Trophoblast cell (in vitro differentiated cells and primary cell): ENCODE results near the gene KIF13A.

Experiments used
- DNase-seq, 2 donors: peaks; one replicate each; pipeline ENCODE4 v3.0.0-alpha.2; 2016
- H2AFZ ChIP-seq: 2 replicates; pipeline ENCODE4 v1.6.1; 2013; ENCODE audit warnings: low read length, moderate library complexity, mild to moderate bottlenecking; ENCODE audit not compliant: insufficient read depth, poor library complexity
- H2AK5ac ChIP-seq: 2 replicates; pipeline ENCODE4 v1.6.1; 2013; ENCODE audit warnings: mild to moderate bottlenecking, low read length
- H2BK120ac ChIP-seq: 2 replicates; pipeline ENCODE4 v1.6.1; 2013; ENCODE audit warnings: low read length, mild to moderate bottlenecking, moderate library complexity; ENCODE audit not compliant: insufficient read depth, poor library complexity
- H2BK12ac ChIP-seq: 2 replicates; pipeline ENCODE4 v1.6.1; 2013; ENCODE audit warnings: mild to moderate bottlenecking, low read length, moderate library complexity
- H2BK5ac ChIP-seq: 2 replicates; pipeline ENCODE4 v1.6.1; 2013; ENCODE audit warnings: low read length, low read depth, moderate library complexity, mild to moderate bottlenecking; ENCODE audit not compliant: poor library complexity
- H3K14ac ChIP-seq: 2 replicates; pipeline ENCODE4 v1.6.1; 2013; ENCODE audit warnings: mild to moderate bottlenecking, low read length
- H3K18ac ChIP-seq: 2 replicates; pipeline ENCODE4 v1.6.1; 2013; ENCODE audit warnings: mild to moderate bottlenecking, low read length
- H3K23ac ChIP-seq: 2 replicates; pipeline ENCODE4 v1.6.1; 2013; ENCODE audit warnings: low read length
- H3K27ac ChIP-seq: 2 replicates; pipeline ENCODE4 v1.5.1; 2013; ENCODE audit warnings: low read depth, mild to moderate bottlenecking, inconsistent platforms, low read length, moderate library complexity
- H3K27me3 ChIP-seq: 2 replicates; pipeline ENCODE4 v1.6.1; 2013; ENCODE audit warnings: inconsistent platforms, mild to moderate bottlenecking, low read length, moderate library complexity; ENCODE audit not compliant: insufficient read depth
- H3K36me3 ChIP-seq, 2 experiments: 1 replicate in 1 of 2; 2 replicates in 1 of 2; pipeline ENCODE4 v1.6.1; 2013; ENCODE audit warnings: low read length in 2 of 2, mild to moderate bottlenecking in 2 of 2, moderate library complexity in 1 of 2; ENCODE audit not compliant: insufficient read depth in 2 of 2, control insufficient read depth in 1 of 2
- H3K4ac ChIP-seq: 2 replicates; pipeline ENCODE4 v1.6.1; 2013; ENCODE audit warnings: low read depth, mild to moderate bottlenecking, low read length, moderate library complexity
- H3K4me1 ChIP-seq, 2 experiments: 1 replicate in 1 of 2; 2 replicates in 1 of 2; pipeline ENCODE4 v1.6.1; 2013; ENCODE audit warnings: low read length in 2 of 2, mild to moderate bottlenecking in 2 of 2, moderate library complexity in 1 of 2; ENCODE audit not compliant: insufficient read depth in 2 of 2, control insufficient read depth in 1 of 2
- H3K4me2 ChIP-seq: 2 replicates; pipeline ENCODE4 v1.6.1; 2013; ENCODE audit warnings: inconsistent platforms, mild to moderate bottlenecking, low read length, moderate library complexity
- H3K4me3 ChIP-seq: 2 replicates; pipeline ENCODE4 v1.5.1; 2013; ENCODE audit warnings: mild to moderate bottlenecking, low read depth, low read length, inconsistent platforms
- H3K79me1 ChIP-seq: one replicate; pipeline ENCODE4 v1.6.1; 2013; ENCODE audit warnings: low read length
- H3K79me2 ChIP-seq: 2 replicates; pipeline ENCODE4 v1.6.1; 2013; ENCODE audit warnings: low read length, mild to moderate bottlenecking; ENCODE audit not compliant: control insufficient read depth, insufficient read depth, poor library complexity
- H3K9ac ChIP-seq: 2 replicates; pipeline ENCODE4 v1.6.1; 2013; ENCODE audit warnings: mild to moderate bottlenecking, low read length
- H3K9me3 ChIP-seq: 2 replicates; pipeline ENCODE4 v1.6.1; 2013; ENCODE audit warnings: low read depth, mild to moderate bottlenecking, control low read depth, inconsistent platforms, low read length; ENCODE audit not compliant: insufficient read depth
- H4K12ac ChIP-seq: 2 replicates; pipeline ENCODE4 v1.6.1; 2013; ENCODE audit warnings: low read depth, mild to moderate bottlenecking, low read length, moderate library complexity
- H4K8ac ChIP-seq: 2 replicates; pipeline ENCODE4 v1.6.1; 2013; ENCODE audit warnings: low read depth, mild to moderate bottlenecking, low read length, moderate library complexity
- H4K91ac ChIP-seq: one replicate; pipeline ENCODE4 v1.6.1; 2013; ENCODE audit warnings: low read depth, mild to moderate bottlenecking, low read length, moderate library complexity
- WGBS: extraction: QIAGEN DNeasy Blood & Tissue Kit; methylation state at CpG from one replicate; pipeline ENCODE4 v1.1.7; 2013; ENCODE audit warnings: missing lambda C conversion rate; ENCODE audit not compliant: insufficient read length, insufficient coverage; ENCODE audit errors: extremely low coverage; 5-methylcytosine and 5-hydroxymethylcytosine counted together

KIF13A gene

GRCh38 chr6:17771609-17772008 lies 215.8 kb downstream of the KIF13A start:
- Histone ChIP-seq H3K9ac (no peak overlapping the region), H3K79me2 (no peaks in the 10 kb centered on the region), H3K9me3 (no peaks in the 10 kb centered on the region), H3K14ac (no peak overlapping the region), H2BK5ac (no peak overlapping the region), H4K8ac (no peak overlapping the region), H3K79me1 (no peaks in the 10 kb centered on the region), H4K91ac (no peak overlapping the region), H3K4me1 (no peaks in the 10 kb centered on the region), H3K18ac (no peak overlapping the region), H3K4me3 (no peak overlapping the region), H3K4ac (no peak overlapping the region), H2BK12ac (no peak overlapping the region), H4K12ac (no peak overlapping the region), H3K4me2 (no peak overlapping the region), H2AK5ac (no peak overlapping the region), H3K27ac (no peak overlapping the region), H2BK120ac (no peak overlapping the region), H3K23ac (peak overlapping the region; percentile 46), H3K27me3 (no peaks in the 10 kb centered on the region), H2AFZ (no peak overlapping the region), H3K36me3 (peaks cover 10 to 27% of the 10 kb centered on the region in 2 experiments)
- no peak for DNase-seq
- WGBS = no CpG with 5 or more reads among the region's 3 CpGs

- no peak overlapping the region for H4K12ac ChIP-seq
- no peak overlapping the region for H3K4ac ChIP-seq
Observed at GRCh38 chr6:17768881-17769280, 218.6 kb downstream of the KIF13A start.

GRCh38 chr6:17768388-17768787 lies 219.0 kb downstream of the KIF13A start:
- no peak overlapping the region for H3K14ac ChIP-seq
- no CpG with 5 or more reads among the region's 3 CpGs for WGBS
- H2BK5ac ChIP-seq = no peak overlapping the region
- H3K79me1 ChIP-seq = no peaks in the 10 kb centered on the region
- peak in 1 of 2 donors; percentile 31 for DNase-seq
- peaks cover 13 to 30% of the 10 kb centered on the region in 2 experiments for H3K36me3 ChIP-seq
- no peak overlapping the region for H2AFZ ChIP-seq
- H2BK120ac ChIP-seq = no peak overlapping the region
- H3K18ac ChIP-seq = no peak overlapping the region
- H3K79me2 ChIP-seq = no peaks in the 10 kb centered on the region
- no peak overlapping the region for H4K91ac ChIP-seq
- H3K4me3 ChIP-seq = no peak overlapping the region
- no peak overlapping the region for H2BK12ac ChIP-seq
- H3K4me2 ChIP-seq = no peak overlapping the region
- no peak overlapping the region for H4K12ac ChIP-seq
- H3K9ac ChIP-seq = no peak overlapping the region
- H3K4me1 ChIP-seq = no peaks in the 10 kb centered on the region
- H2AK5ac ChIP-seq = no peak overlapping the region
- H3K4ac ChIP-seq = no peak overlapping the region
- no peaks in the 10 kb centered on the region for H3K27me3 ChIP-seq
- no peak overlapping the region for H3K23ac ChIP-seq
- H3K27ac ChIP-seq = no peak overlapping the region
- H4K8ac ChIP-seq = no peak overlapping the region
- H3K9me3 ChIP-seq = no peaks in the 10 kb centered on the region

More at GRCh38 chr6:17768881-17769280, 218.6 kb downstream of the KIF13A start:
- Histone ChIP-seq H3K18ac (no peak overlapping the region), H2BK12ac (no peak overlapping the region), H3K27ac (no peak overlapping the region), H3K4me2 (no peak overlapping the region), H3K23ac (no peak overlapping the region), H3K27me3 (no peaks in the 10 kb centered on the region), H3K36me3 (peaks cover 12 to 30% of the 10 kb centered on the region in 2 experiments), H3K79me1 (no peaks in the 10 kb centered on the region), H3K9me3 (no peaks in the 10 kb centered on the region), H2AK5ac (no peak overlapping the region), H3K9ac (no peak overlapping the region), H2BK5ac (no peak overlapping the region), H3K79me2 (no peaks in the 10 kb centered on the region), H3K4me1 (no peaks in the 10 kb centered on the region), H2AFZ (no peak overlapping the region), H3K4me3 (no peak overlapping the region), H4K8ac (no peak overlapping the region), H3K14ac (no peak overlapping the region), H2BK120ac (no peak overlapping the region), H4K91ac (no peak overlapping the region)
- no peak for DNase-seq
- no CpG with 5 or more reads among the region's 1 CpG for WGBS

GRCh38 chr6:17762651-17763050 lies 224.8 kb downstream of the KIF13A start:
- Histone ChIP-seq H3K4me3 (no peak overlapping the region), H2BK120ac (no peak overlapping the region), H4K8ac (no peak overlapping the region), H2AFZ (no peak overlapping the region), H2AK5ac (no peak overlapping the region), H2BK12ac (no peak overlapping the region), H3K4ac (no peak overlapping the region), H3K27ac (no peak overlapping the region), H3K4me2 (no peak overlapping the region), H3K79me2 (no peaks in the 10 kb centered on the region), H3K36me3 (peaks cover 19 to 20% of the 10 kb centered on the region in 2 experiments), H4K12ac (no peak overlapping the region), H2BK5ac (no peak overlapping the region), H3K9ac (no peak overlapping the region), H3K14ac (no peak overlapping the region), H3K79me1 (no peaks in the 10 kb centered on the region), H3K18ac (no peak overlapping the region), H4K91ac (no peak overlapping the region), H3K4me1 (no peaks in the 10 kb centered on the region), H3K9me3 (no peaks in the 10 kb centered on the region), H3K23ac (no peak overlapping the region), H3K27me3 (no peaks in the 10 kb centered on the region)
- no CpG with 5 or more reads among the region's 2 CpGs for WGBS
- no peak for DNase-seq
